ENCODE data around the gene PDGFRB. TPM values are rescaled to one million over a fixed set of nuclear protein-coding genes. Genes with fewer than 3 reads are reported as not detected.

Gene PDGFRB
- polyA plus RNA-seq, 1 donor (not counting 4 experiments of a cell fraction or from before 2014, with no cell fraction given): 0.14 TPM

GRCh38 chr5:150106674-150107426 lies 48.8 kb downstream of the PDGFRB start:
- Histone ChIP-seq H3K4me3 (ENCODE audit: control insufficient read depth in 2 of 3, extremely low read depth in 1 of 3, insufficient read depth in 2 of 3, low read depth in 1 of 3, low read length in 3 of 3) (no peak overlapping the region), H3K9me3 (ENCODE audit: control insufficient read depth, low read depth, low read length) (no peaks in the 10 kb centered on the region), H3K4me2 (ENCODE audit: control insufficient read depth, extremely low read depth, insufficient read depth, low read depth, low read length) (no peak overlapping the region), H3K27me3 (ENCODE audit: control insufficient read depth, extremely low read depth, insufficient read depth, low read length) (no peaks in the 10 kb centered on the region), H3K27ac (ENCODE audit: control insufficient read depth, insufficient read depth, low read length) (no peak overlapping the region), H3K36me3 (ENCODE audit: control insufficient read depth in 2 of 2, extremely low read depth in 1 of 2, insufficient read depth in 2 of 2, low read length in 2 of 2) (no peaks in the 10 kb centered on the region), H3K79me2 (ENCODE audit: control insufficient read depth, insufficient read depth, low read length) (no peaks in the 10 kb centered on the region), H2AFZ (ENCODE audit: control insufficient read depth, low read length) (no peak overlapping the region), H4K20me1 (ENCODE audit: control insufficient read depth, extremely low read depth, insufficient read depth, low read length) (no peaks in the 10 kb centered on the region), H3K4me1 (ENCODE audit: control insufficient read depth, extremely low read depth, insufficient read depth, low read length) (no peaks in the 10 kb centered on the region), H3K9ac (ENCODE audit: control insufficient read depth, extremely low read depth, insufficient read depth, low read length) (no peak overlapping the region), H3K9me1 (ENCODE audit: control insufficient read depth, extremely low read depth, insufficient read depth, low read length) (no peaks in the 10 kb centered on the region)
- FAIRE-seq: no peak
- dilution Hi-C loops (cut with MboI; ENCODE audit: extremely low pct_ligation_motif_present, low sequenced_read_pairs): no loop called here
- TF ChIP-seq EZH2 (IDR thresholded peaks at IDR 0.05; ENCODE audit: low read length): no peak
- TF ChIP-seq CTCF (optimal IDR thresholded peaks at IDR 0.05 in 1 of 3, IDR thresholded peaks at IDR 0.05 in 1 of 3, conservative IDR thresholded peaks at IDR 0.05 in 1 of 3; ENCODE audit: extremely low read depth in 1 of 3, insufficient read depth in 2 of 3, low read length in 3 of 3): no peak
- DNase-seq (ENCODE audit: low read depth, low spot score): no peak

GRCh38 chr5:150105928-150106615 lies 49.6 kb downstream of the PDGFRB start:
- no peak overlapping the region for H3K4me3 ChIP-seq (ENCODE audit: control insufficient read depth in 2 of 3, extremely low read depth in 1 of 3, insufficient read depth in 2 of 3, low read depth in 1 of 3, low read length in 3 of 3)
- no peaks in the 10 kb centered on the region for H4K20me1 ChIP-seq (ENCODE audit: control insufficient read depth, extremely low read depth, insufficient read depth, low read length)
- dilution Hi-C loops (cut with MboI; ENCODE audit: extremely low pct_ligation_motif_present, low sequenced_read_pairs): no loop called here
- H3K4me2 ChIP-seq (ENCODE audit: control insufficient read depth, extremely low read depth, insufficient read depth, low read depth, low read length): no peak overlapping the region
- no peaks in the 10 kb centered on the region for H3K27me3 ChIP-seq (ENCODE audit: control insufficient read depth, extremely low read depth, insufficient read depth, low read length)
- no peak overlapping the region for H3K9ac ChIP-seq (ENCODE audit: control insufficient read depth, extremely low read depth, insufficient read depth, low read length)
- H2AFZ ChIP-seq (ENCODE audit: control insufficient read depth, low read length): no peak overlapping the region
- H3K36me3 ChIP-seq (ENCODE audit: control insufficient read depth in 2 of 2, extremely low read depth in 1 of 2, insufficient read depth in 2 of 2, low read length in 2 of 2): no peaks in the 10 kb centered on the region
- no peaks in the 10 kb centered on the region for H3K79me2 ChIP-seq (ENCODE audit: control insufficient read depth, insufficient read depth, low read length)
- no peak for DNase-seq (ENCODE audit: low read depth, low spot score)
- H3K9me3 ChIP-seq (ENCODE audit: control insufficient read depth, low read depth, low read length): no peaks in the 10 kb centered on the region
- H3K9me1 ChIP-seq (ENCODE audit: control insufficient read depth, extremely low read depth, insufficient read depth, low read length): no peaks in the 10 kb centered on the region
- TF ChIP-seq CTCF (optimal IDR thresholded peaks at IDR 0.05 in 1 of 3, IDR thresholded peaks at IDR 0.05 in 1 of 3, conservative IDR thresholded peaks at IDR 0.05 in 1 of 3; ENCODE audit: extremely low read depth in 1 of 3, insufficient read depth in 2 of 3, low read length in 3 of 3) (no peak), EZH2 (IDR thresholded peaks at IDR 0.05; ENCODE audit: low read length) (no peak)
- H3K27ac ChIP-seq (ENCODE audit: control insufficient read depth, insufficient read depth, low read length): no peak overlapping the region
- FAIRE-seq: no peak
- no peaks in the 10 kb centered on the region for H3K4me1 ChIP-seq (ENCODE audit: control insufficient read depth, extremely low read depth, insufficient read depth, low read length)
